Lower lobe of right lung (tissue), 2 donors: ENCODE measurements around the gene KCNB1. TPM values are rescaled to one million over a fixed set of nuclear protein-coding genes. Genes with fewer than 3 reads are reported as not detected.

ENCODE experiments used
- ATAC-seq, 2 donors: fragments of 200-7000 bp; cut with Tn5 transposase; one replicate each; pipeline ENCODE4 v1.9.1; 2020 to 2022; ENCODE audit warnings: mild to moderate bottlenecking in 2 of 2, moderate library complexity in 2 of 2
- DNase-seq: peaks from one replicate; pipeline ENCODE4 v3.0.0-alpha.2; 2020
- H3K27ac ChIP-seq: fragments of 200-600 bp; one replicate; pipeline ENCODE4 v1.8.0; 2022
- H3K27me3 ChIP-seq: fragments of 200-600 bp; one replicate; pipeline ENCODE4 v1.8.0; 2022; ENCODE audit warnings: low read depth
- H3K36me3 ChIP-seq: fragments of 200-600 bp; one replicate; pipeline ENCODE4 v1.8.0; 2022; ENCODE audit warnings: mild to moderate bottlenecking
- H3K4me1 ChIP-seq: fragments of 200-600 bp; one replicate; pipeline ENCODE4 v1.8.0; 2022
- H3K4me3 ChIP-seq: fragments of 200-600 bp; one replicate; pipeline ENCODE4 v1.8.0; 2022; ENCODE audit warnings: mild to moderate bottlenecking
- H3K9me3 ChIP-seq: fragments of 200-600 bp; one replicate; pipeline ENCODE4 v1.8.0; 2022
- CTCF ChIP-seq: fragments of 200-600 bp; IDR thresholded peaks from one replicate; pipeline ENCODE4 v1.8.0; 2022; ENCODE audit warnings: antibody characterized with exemption, mild to moderate bottlenecking
- intact Hi-C: fragments of 100-400 bp; cut with DNase I; formaldehyde crosslinking; loops from one replicate; pipeline ENCODE4 v1.11.0; 2022
- total RNA-seq: library from RNA; stranded (reverse); fragmentation: NEBNext Ultra II Directional; extraction: Animal tissue kit (Norgen Biotek cat#: 25700); gene quantifications from one replicate; pipeline ENCODE4 v1.2.1, GENCODE V29; 2021
- donor health status: DM: no; HTN: yes; CAD: no; lungs with severe emphysema.

The KCNB1 gene
- total RNA-seq, 1 donor from 2014 or later: 0.53 TPM

GRCh38 chr20:49339123-49339522, 143.3 kb downstream of the KCNB1 start:
- intact Hi-C loops: no loop called here

GRCh38 chr20:49338061-49338460, 144.4 kb downstream of the KCNB1 start:
- Histone ChIP-seq H3K4me3 (no peak overlapping the region), H3K27me3 (peaks cover 12% of the 10 kb centered on the region), H3K9me3 (no peaks in the 10 kb centered on the region), H3K27ac (no peak overlapping the region), H3K36me3 (no peaks in the 10 kb centered on the region), H3K4me1 (no peaks in the 10 kb centered on the region)
- no peak for DNase-seq
- ATAC-seq: no peak
- intact Hi-C loops: no loop called here
- no peak for TF ChIP-seq CTCF

More at GRCh38 chr20:49339123-49339522, 143.3 kb downstream of the KCNB1 start:
- Histone ChIP-seq H3K27me3 (peaks cover 5% of the 10 kb centered on the region), H3K36me3 (no peaks in the 10 kb centered on the region), H3K4me3 (no peak overlapping the region), H3K9me3 (no peaks in the 10 kb centered on the region), H3K27ac (no peak overlapping the region), H3K4me1 (no peaks in the 10 kb centered on the region)
- DNase-seq (no peak), ATAC-seq (no peak)
- no peak for TF ChIP-seq CTCF

DNA sequence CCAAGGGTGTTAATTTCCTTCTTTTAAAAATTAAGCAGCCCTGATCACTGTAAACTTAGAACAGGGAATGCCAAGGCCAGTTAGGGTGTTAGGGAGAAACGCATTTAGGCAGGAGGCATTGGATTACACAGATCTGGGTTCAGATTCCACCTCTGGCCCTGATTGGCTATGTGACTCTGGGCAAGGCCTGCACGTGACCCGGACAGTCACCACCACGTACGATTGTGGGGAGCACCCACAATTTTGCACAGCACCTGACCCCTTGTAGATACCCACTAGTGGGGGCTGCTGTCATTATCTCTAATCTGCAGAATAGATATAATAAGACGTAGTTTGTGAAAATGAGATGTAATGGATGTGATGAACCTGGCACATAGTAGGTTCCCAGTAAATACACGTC, 145.1 kb downstream of the KCNB1 start:
- Histone ChIP-seq H3K27ac (no peak overlapping the region), H3K4me1 (no peaks in the 10 kb centered on the region), H3K4me3 (no peak overlapping the region), H3K9me3 (no peaks in the 10 kb centered on the region), H3K36me3 (no peaks in the 10 kb centered on the region), H3K27me3 (peaks cover 16% of the 10 kb centered on the region)
- no peak for TF ChIP-seq CTCF
- intact Hi-C loops: no loop called here
- DNase-seq: no peak
- ATAC-seq: no peak

DNA sequence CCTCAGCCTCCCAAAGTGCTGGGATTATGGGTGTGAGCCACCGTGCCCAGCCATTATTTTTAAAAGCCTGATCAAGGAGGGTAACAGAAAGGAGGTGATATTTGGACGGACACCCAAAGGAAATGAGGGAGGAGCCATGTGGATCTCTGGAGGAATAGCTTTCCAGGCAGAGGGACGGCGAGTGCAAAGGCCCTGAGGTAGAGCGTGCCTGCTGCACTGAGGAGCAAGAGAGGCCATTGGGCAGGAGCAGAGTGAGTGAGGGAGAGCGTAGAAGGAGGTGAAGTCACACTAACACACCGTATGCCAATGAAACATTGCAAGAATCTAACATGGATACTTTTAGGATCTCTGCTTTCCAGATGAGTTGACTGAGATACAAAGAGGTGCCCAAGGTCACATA, 145.7 kb downstream of the KCNB1 start:
- Histone ChIP-seq H3K36me3 (no peaks in the 10 kb centered on the region), H3K4me1 (no peaks in the 10 kb centered on the region), H3K27ac (no peak overlapping the region), H3K9me3 (no peaks in the 10 kb centered on the region), H3K4me3 (no peak overlapping the region), H3K27me3 (peaks cover 16% of the 10 kb centered on the region)
- intact Hi-C loops: no loop called here
- TF ChIP-seq CTCF: no peak
- ATAC-seq: no peak
- no peak for DNase-seq

- DNase-seq: no peak
- no peak overlapping the region for H3K4me3 ChIP-seq
- ATAC-seq: no peak
- H3K9me3 ChIP-seq: no peaks in the 10 kb centered on the region
- no peaks in the 10 kb centered on the region for H3K4me1 ChIP-seq
- no peak for TF ChIP-seq CTCF
- intact Hi-C loops: no loop called here
- no peak overlapping the region for H3K27ac ChIP-seq
- H3K36me3 ChIP-seq: no peaks in the 10 kb centered on the region
- H3K27me3 ChIP-seq: peaks cover 16% of the 10 kb centered on the region
These were observed 147.0 kb downstream of the KCNB1 start for GRCh38 chr20:49335476-49335875.
